Activated naive CD4-positive, alpha-beta T cell (primary cell): ENCODE data around the gene TEX30.

Source experiments
- DNase-seq, 4 experiments: peaks; one replicate each; lab custom pipeline; 2025; lab: John Stamatoyannopoulos, UW

Gene TEX30

DNA sequence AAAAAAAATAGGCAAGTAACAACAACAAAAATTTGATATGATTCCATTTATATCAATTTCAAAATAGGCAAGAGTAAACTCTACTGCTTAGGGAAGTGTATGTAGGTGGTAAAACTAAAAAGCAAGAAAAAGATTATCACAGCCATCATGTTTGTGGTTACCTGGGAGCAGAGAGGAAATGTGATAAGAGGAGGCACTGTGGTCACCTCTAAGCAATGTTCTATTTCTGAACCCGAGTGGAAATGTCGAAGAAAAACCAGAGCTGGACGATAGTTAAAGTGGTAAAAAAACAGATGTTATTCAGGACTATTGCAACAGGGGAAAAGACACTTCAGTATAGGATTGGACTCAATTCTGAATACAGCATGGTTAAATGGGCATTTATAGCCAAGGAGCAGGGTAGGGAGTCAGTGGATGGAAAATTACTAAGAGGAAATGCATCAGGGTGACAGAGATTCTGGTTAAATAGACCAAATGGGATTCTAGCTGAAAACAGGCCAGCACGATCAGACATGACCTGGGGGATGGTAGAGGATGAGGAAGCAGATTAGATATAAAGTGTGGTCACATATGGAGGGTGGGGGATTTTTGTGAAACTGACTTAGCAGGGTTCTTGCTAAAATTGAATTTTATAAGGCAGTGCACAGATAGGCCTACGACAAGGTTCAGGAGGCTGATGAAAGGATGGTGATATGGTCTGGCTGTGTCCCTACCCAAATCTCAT lies 6.0 kb upstream of the TEX30 start:
- no peak for DNase-seq

DNA sequence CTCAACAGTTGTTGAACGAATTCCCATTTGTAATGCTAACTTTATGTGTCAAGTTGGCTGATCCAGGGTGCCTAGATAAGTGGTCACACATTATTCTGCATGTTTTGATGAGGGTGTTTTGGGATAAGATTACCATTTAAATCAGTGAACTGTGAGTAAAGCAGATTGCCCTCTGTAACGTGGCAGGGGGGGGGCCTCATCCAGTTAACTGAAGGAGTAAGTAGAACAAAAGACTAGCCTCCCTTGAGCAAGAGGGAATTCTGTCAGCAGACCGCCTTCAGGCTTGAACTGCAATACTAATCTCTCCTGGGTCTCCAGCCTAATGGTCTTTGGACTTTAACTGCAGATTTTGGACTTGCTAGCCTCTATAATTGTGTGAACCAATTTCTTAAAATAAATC lies 4.2 kb upstream of the TEX30 start:
- DNase-seq = no peak

DNA sequence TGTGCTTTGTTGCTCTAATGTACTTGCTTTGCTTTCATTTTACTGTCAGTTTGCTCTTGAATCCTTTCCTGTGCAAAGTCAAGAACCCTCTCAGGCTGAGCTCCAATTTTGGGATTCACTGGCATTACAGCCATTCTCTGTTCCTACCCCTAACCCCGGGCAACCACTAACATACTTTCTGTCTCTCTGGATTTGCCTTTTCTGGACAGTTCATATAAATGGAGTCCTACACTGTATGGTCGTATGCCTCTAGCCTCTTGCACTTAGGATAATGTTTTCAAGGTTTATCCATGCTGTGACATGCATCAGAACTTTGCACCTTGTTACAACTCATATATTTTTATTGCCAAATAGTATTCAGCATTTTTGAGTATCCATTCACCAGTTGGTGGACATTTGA lies 2.7 kb upstream of the TEX30 start:
- no peak for DNase-seq

DNA sequence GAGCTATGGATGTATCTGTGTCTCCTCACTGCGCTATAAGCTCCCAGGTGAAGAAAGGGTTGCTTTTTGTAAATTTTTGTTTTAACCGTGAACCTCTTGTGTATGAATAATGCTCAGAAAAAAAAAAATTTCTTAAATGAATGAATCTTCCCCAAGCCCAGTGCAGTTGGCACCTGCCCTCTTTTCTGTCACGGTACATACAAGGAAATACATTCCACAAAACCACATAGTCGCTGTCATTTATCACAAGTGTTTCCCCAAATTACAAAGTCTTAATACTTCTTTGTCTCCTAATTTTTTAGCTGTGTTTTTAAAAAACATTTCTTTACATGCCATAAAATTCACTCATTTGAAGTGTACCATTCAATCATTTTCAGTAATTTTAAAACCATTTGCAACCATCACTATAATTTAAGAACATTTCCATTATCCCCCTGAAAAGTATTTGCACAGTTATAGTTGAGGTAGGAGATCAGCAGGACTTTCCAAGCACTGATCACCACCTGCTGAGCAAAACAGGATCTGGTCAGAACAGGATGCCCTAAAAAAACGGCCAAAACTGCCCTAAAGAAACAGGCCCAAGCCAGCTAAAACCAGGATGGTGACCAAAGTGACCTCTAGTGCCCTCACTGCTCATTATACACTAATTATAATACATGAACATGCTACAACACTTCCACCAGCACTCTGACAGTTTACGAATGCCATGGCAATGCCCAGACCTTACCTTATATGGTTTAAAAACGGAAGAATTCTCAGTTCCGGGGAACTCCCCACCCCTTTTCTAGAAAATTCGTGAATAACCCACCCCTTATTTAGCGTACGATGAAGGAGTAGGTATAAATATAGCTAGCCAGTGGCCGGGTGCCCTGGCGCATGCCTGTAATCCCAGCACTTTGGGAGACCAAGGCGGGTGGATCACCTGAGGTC lies 1.3 kb upstream of the TEX30 start:
- DNase-seq = no peak

DNA sequence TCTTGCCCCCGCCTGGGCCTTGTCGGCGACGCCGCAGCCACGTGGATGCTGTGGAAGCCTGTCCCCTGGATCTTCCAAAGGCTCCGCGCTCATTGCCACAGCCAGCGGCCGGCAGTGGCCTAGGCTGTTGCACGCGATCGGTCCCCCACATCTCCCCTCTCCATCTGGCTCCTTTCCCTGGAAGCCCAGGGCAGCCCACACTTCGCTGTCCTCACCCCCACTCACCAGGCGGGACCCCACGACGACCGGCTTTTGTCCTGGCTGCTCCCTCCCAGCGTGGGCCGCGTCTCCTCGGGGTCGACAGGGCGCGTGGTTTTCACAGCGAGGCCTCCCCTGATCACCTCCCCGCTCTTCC lies 605 bp upstream of the TEX30 start:
- peak in 1 of 4 experiments; percentile 13 for DNase-seq

DNA sequence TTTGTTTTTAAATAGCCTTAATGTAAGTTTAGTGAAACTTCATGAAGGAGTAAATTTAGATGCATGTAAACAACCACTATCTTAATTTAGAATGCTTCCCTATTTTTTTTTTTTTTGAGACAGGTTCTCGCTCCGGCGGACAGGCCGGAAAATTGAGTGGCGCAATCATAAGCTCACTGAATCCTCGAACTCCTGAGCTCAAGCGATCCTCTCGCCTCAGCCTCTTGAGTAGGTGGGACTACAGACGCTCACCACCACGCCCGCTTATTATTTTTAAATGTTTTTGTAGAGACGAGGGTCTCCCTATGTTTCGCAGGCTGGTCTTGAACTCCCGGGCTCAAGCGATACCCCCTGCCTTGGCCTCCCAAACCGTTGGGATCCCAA lies 1.6 kb downstream of the TEX30 start:
- DNase-seq = no peak

DNA sequence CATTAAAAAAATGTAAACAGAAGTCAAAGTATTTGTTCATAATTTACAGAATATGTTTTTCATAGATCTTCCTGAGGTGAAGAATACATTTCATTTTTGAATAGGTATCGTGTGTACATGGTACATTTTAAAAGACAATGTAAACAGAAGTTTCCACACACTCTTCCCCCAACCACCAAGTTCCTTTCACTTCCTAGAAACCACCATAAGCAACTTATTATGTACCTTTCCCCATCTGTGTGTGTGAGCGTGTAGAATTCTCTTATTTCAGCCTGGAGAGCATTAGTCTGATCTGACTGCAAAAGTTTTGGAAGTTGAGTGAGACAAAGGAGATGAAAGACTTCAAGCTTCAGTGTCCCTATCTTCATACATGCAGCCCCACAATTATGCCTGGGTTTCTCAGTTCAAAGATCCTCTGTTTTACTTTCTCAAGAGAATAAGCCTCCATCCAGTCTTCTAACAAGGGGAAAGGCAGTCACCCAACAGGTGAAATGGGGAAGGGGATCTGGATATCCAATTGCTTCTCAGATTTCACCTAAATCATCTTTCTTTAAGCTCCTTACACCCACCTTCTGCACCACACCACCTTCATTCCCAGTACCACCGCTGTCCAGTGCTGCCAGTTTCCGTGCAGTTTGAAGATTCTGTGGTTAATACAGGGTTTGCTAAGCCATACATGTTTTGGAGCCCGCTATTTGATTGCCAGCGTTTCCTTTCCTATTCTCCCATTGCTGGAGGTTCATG lies 2.1 kb downstream of the TEX30 start:
- no peak for DNase-seq

DNA sequence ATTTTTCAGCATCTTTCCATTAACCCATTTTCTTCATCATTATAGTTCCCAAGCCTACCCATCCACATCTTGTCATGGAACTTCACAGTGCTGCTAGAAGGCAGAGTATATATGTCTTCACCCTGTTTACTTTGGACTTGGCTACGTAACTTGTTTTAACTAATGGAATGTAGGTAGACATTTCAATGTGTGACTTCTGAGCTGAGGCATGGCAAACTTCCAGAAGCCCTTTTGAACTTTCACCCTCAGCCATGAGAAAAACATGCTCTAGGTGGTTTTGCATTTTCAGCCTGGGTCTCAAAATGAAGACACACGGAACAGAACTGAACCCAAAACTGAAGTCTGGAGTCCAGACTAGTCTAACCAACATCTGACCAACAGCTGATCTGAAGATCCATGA lies 3.2 kb downstream of the TEX30 start:
- DNase-seq = no peak

DNA sequence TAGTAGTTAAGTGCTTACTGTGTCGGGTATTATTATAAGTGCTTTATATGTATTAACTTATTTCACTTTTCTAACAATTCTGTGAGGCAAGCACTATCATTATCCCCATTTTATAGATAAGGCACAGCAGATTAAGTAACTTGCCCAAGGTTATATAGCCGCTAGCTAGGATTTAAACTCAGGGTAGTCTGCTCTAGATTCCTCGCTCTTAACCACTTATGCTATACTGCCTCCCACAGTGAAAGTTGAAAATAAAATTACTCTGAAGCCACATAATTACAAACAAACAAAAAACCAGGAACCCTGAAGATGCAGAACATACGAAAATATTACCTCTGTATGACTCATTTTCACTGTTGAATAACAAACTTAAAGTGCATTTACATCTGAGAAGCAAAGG lies 3.9 kb downstream of the TEX30 start:
- DNase-seq = no peak

DNA sequence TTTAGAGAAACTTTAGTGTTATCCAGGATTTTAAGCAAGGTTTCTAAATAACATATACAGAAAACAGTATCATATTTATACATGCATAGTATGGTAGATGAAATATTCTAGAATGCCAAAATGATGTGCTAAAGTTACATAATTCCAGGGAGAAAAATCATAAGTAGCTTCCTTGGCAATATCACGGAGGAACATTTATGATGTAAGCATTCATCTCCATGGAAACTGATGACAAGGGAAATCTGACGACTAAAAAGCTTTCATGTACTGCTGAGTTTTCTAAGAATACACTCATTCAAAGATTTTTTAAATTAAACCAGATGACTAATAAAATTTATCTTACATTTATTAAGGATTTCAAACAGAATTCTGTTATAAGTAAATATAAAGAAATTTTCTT lies 4.7 kb downstream of the TEX30 start:
- no peak for DNase-seq

DNA sequence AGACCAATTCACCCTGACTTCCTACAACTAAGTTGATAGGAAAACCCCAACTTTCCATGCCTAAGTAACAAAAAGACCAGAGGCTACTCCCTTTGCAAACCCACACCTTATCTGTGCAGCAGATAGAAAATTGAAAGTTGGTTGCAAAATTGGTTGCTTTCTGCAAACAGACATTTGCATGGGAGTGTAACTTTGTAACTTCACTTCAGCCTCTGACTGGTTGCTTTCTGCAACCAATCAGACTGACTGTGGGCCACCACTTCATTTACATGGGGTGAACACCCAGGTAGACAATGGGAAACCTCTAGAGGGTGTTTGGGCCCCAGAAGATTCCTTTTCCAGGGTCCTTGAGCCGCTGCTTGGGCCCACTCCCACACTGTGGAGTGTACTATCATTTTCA lies 9.8 kb downstream of the TEX30 start:
- no peak for DNase-seq

DNA sequence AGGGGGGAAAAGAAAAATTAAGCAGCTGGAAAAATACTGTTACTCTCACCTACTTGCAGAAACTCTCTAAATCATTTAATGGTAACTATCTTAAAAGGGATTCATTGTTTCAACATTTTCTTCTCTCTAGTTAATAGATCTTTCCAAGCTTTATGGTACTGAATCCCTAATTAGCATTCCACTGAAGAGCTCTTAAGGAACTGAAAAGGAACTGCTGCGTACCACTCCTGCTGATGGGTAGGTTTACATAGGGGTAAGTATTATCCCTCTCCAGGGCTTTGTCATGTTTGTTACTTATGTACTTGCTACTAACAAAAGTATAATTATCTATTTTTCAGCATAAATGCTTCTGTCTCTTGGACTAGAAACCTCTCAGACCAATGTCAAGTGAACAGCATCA lies 12.5 kb downstream of the TEX30 start:
- DNase-seq = no peak

DNA sequence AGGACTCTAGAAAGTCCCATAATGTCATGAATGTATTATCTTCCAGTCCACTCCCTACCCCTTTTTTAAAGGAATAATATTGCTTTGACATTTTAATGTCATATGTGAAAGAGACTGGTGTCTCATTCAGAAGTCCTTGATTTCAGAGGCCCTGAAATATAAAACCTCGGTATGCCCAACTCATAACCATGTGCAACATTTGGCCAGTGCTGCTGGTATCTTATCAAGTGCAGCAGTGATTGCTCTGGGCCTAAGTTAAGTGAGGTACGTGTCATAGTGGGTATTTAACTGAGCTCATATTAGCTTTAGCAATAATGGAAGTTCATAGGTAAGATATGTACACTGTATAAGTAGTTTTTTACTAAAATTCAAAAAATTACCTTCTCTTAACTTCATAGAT lies 14.7 kb downstream of the TEX30 start:
- no peak for DNase-seq

DNA sequence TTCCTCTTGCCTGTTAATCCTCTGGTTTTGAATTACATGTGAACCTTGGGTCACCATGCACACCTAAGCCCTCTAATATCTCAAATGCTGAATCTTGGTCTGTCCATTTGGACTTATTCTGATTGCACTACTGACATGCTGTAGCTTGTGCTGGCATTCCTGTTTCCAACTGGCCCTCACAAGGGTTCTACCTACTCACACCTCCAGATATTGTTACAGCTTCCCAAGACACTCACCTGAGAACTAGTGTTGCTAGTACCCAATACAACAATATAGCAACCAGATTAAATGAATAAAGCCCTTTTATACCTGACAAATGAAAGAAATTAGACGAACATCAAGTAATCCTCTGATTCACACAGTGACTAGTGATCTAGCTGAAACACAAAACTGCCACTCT lies 16.6 kb downstream of the TEX30 start:
- DNase-seq = no peak

DNA sequence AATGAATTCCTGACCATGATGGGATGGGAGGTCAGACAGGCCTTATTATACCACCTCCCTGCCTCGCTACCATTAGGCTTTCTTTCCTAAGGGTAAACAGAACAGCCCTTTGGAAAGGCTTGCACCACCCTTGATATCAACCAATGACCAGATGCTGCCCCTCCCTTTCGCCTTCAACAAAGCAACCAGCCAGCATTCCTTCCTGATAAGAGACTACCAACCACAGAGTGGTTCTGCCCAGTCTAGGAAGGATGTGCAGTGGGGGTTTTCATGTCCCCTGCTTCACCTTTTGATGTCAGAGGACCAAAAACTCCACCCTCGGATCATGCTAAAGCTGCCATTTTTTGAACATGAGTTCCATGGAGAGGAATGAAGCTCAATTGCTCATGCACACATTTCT lies 21.7 kb downstream of the TEX30 start:
- DNase-seq = no peak

DNA sequence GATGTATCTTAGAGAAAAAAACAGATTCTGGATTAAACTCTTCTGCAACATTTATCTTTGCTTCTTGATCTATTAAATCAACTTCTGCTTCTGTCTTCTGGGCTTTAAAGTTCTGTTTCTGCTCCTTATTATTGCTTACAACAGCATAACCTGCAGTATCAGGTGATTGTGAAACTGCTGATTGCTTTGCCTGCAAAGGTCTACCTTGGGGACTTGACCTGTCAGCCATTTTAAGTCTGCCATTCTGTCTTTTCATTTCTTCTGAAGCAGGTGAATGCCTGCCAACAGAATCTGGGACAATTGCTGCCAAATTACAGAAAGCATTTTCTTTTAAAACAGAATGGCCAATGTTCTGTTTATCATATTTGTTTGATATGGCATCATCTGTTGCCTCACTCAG lies 31.1 kb downstream of the TEX30 start:
- DNase-seq = no peak

DNA sequence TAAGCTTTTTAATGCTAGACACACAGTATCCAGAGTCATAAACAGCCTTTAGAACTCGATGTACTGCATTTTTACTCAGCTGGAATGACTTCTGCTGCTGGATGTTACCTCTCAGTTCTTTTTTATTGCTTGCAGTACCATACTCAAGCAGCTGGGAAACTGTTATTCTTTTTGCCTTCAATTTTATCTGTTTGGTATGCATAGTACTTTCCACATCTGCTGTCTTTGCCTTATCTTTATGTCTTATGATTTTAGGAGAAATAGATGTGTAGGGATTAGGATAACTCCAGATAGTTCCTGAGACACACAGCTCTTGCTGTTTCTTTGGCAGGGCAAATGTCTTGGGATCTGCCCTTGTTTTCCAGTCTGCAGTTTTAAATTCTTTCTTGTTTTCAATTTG lies 31.5 kb downstream of the TEX30 start:
- no peak for DNase-seq

DNA sequence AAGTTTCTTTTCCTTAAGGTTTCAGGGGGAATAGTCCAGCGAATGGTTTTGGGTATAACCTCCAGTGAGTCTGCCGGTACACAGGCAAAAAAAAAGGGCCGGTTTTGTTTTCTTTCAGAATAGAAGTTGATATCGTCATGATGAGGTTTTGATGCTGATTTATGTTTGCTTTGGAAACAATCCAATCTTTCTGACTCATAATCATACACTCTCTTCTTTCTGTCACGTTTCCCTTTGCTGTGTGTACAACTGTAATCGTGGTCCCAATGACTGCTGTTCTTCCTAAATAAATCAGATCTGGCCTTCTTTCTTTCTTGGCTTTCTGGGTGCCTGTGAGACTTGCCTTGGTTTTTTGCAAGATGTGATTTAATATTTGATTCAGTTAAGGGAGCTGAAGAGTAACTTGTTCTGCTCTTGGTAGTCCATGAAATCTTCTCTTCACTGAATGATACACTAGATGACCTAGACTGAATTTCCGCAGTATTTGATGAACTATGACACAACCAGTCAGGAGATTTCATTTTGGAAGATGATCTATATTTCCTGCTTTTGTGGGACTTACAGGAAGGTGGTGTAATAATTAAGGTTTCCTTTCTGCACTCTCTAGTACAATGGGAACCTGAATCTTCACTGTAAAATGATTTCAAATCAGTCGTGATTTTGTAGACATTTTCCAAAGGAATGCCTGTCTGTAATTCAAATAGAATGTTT lies 43.9 kb downstream of the TEX30 start:
- no peak for DNase-seq

DNA sequence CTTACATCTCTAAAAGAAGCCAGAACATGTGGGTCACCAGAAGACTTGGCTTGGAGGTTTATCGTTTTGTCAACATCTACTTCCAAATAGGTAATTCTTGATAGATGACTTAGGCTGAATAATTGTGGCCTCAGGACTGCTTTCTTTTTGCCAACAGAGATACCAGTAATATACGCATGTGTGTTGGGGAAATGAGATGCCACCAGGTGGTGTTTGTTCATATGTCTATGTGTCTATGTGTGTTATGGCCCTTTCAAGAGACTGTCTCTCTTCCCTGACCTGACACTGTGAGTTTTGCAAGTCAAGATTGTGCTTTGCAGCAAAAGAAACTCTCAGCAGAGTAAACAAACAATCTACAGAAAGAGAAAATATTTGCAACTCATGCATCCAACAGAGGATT lies 47.2 kb downstream of the TEX30 start:
- DNase-seq = no peak

DNA sequence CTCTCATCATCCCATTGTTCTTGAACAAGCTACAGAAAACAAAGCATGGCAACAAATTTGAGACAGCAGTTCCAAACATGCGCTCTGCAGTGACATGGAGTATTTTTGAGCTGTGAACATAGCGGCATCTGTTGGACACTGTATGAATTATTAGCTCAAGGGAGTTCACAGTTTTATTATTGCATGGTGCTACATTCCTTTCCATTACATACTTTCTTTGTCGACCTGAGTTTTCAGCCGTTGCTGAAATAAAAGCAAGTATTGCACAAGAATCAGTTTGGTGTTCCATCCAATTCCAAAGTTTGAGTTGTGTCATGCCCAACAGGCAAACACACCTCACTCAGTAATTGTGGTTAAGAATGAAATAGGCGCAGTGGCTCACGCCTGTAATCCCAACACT lies 48.7 kb downstream of the TEX30 start:
- no peak for DNase-seq

DNA sequence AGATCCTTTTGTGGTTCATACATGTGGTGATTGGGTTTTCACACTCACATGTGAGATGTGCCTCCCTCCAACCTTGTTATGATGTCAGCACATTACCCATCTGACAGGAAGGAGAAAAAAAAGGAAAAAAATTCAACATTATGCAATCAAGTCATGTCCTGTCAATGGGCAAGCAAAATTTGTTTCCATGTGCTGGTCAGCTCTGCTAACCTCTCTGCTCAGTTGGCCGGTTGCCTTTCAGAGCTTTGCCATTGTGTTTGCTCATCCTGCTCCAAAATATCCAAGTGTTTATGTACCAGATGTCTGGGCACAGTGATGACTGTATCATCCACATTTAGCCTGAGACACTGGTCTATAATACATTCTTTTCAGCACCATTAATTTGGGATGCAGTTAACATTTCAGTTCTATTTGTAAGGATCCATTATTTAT lies 51.8 kb downstream of the TEX30 start:
- DNase-seq = no peak

DNA sequence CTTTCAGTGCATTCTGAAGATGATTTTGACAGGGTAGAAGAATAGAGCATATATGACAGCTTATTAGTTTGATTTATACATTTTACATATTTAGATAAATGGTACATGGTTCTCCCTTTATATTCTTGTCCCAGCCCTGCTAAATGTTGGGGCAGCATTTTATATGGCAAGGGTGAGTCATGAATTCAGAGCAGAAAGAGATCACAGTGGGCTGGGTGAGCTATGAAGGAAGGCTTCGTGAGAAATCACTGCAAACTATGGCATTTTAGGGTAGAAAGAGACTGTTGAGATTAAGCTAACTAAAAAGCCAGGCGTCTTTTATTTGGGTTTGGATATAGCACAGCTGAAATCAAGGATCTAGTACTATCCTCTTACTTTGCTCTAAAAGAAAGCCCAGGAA lies 54.8 kb downstream of the TEX30 start:
- DNase-seq = no peak
